ENCODE data around the gene MARK3. TPM values are rescaled to one million over a fixed set of nuclear protein-coding genes. Genes with fewer than 3 reads are reported as not detected.
A peak's percentile ranks its signal among the peaks of the same experiment; 100 is the strongest.

Gene MARK3
- total and polyA plus RNA-seq, 5 experiments from 2014 or later, result 26.8 to 128 (median 36.5) TPM

- peak overlapping the region in 1 of 10 donors; percentile 59 for H3K27ac Mint-ChIP-seq
- no peaks in the 10 kb centered on the region for H3K27me3 Mint-ChIP-seq
- no peak for DNase-seq
- POLR2A ChIA-PET, result interaction anchor here (0.6 kb wide), 1 partner anchor 1400 kb away, joined by 4 read pairs; no protein-coding TSS in a partner anchor
- H3K4me1 Mint-ChIP-seq, result peaks cover 4 to 12% (median 8%) of the 10 kb centered on the region in 4 donors
- H3K9me3 Mint-ChIP-seq, result no peaks in the 10 kb centered on the region
- ATAC-seq, result no peak
- H3K36me3 Mint-ChIP-seq, result peaks cover 0 to 2% (median 0%) of the 10 kb centered on the region in 3 donors
- no peak overlapping the region for H3K4me3 Mint-ChIP-seq
These were observed 150.8 kb downstream of the MARK3 start for GRCh38 chr14:103535891-103536565.

GRCh38 chr14:103536693-103537092 is 151.5 kb downstream of the MARK3 start:
- no peaks in the 10 kb centered on the region for H3K27me3 Mint-ChIP-seq
- ATAC-seq (no peak), DNase-seq (peak in 1 of 10 donors; percentile 2)
- peaks cover 1 to 5% (median 3%) of the 10 kb centered on the region in 4 donors for H3K4me1 Mint-ChIP-seq
- POLR2A ChIA-PET, result no interaction called here
- no peaks in the 10 kb centered on the region for H3K9me3 Mint-ChIP-seq
- no peak overlapping the region for H3K4me3 Mint-ChIP-seq
- peaks cover 0 to 2% (median 0%) of the 10 kb centered on the region in 3 donors for H3K36me3 Mint-ChIP-seq
- peak overlapping the region in 4 of 10 donors; percentile 13 to 85 (median 56) for H3K27ac Mint-ChIP-seq

- ATAC-seq, result no peak
- peaks cover 0 to 2% (median 0%) of the 10 kb centered on the region in 3 donors for H3K36me3 Mint-ChIP-seq
- H3K27me3 Mint-ChIP-seq, result no peaks in the 10 kb centered on the region
- POLR2A ChIA-PET, result no interaction called here
- DNase-seq, result peak in 1 of 10 donors; percentile 1
- H3K4me1 Mint-ChIP-seq, result peaks cover 0 to 3% (median 2%) of the 10 kb centered on the region in 4 donors
- peak overlapping the region in 1 of 10 donors; percentile 4 for H3K4me3 Mint-ChIP-seq
- H3K9me3 Mint-ChIP-seq, result no peaks in the 10 kb centered on the region
- H3K27ac Mint-ChIP-seq, result peak overlapping the region in 4 of 10 donors; percentile 13 to 85 (median 61)
These were observed 152.2 kb downstream of the MARK3 start for GRCh38 chr14:103537175-103537990.

- Mint-ChIP-seq H3K27ac (no peak overlapping the region), H3K9me3 (no peaks in the 10 kb centered on the region), H3K4me3 (no peak overlapping the region), H3K36me3 (peaks cover 0 to 2% (median 0%) of the 10 kb centered on the region in 3 donors), H3K27me3 (peaks cover 0 to 1% (median 0%) of the 10 kb centered on the region in 5 donors), H3K4me1 (peaks cover 0 to 3% (median 2%) of the 10 kb centered on the region in 4 donors)
- POLR2A ChIA-PET, result interaction anchor here (1.1 to 1.6 kb wide), 2 partner anchors 23 kb away, joined by 3 to 4 read pairs; no protein-coding TSS in a partner anchor
- ATAC-seq (no peak), DNase-seq (peak in 1 of 10 donors; percentile 3)
These were observed 153.3 kb downstream of the MARK3 start for GRCh38 chr14:103538291-103539055.

GRCh38 chr14:103539056-103539825 is 154.0 kb downstream of the MARK3 start:
- H3K4me3 Mint-ChIP-seq, result no peak overlapping the region
- POLR2A ChIA-PET, result interaction anchor here (1.1 to 1.6 kb wide), 2 partner anchors 23 kb away, joined by 3 to 4 read pairs; no protein-coding TSS in a partner anchor
- DNase-seq, result no peak

GRCh38 chr14:103540821-103541708 is 155.8 kb downstream of the MARK3 start:
- ATAC-seq, result no peak
- Mint-ChIP-seq H3K9me3 (no peaks in the 10 kb centered on the region), H3K27me3 (peaks cover 0 to 3% (median 0%) of the 10 kb centered on the region in 5 donors), H3K4me1 (peaks cover 0 to 3% (median 2%) of the 10 kb centered on the region in 4 donors), H3K36me3 (no peaks in the 10 kb centered on the region), H3K27ac (no peak overlapping the region), H3K4me3 (no peak overlapping the region)
- POLR2A ChIA-PET, result no interaction called here
- DNase-seq, result peak in 2 of 10 donors; percentile 3 to 32

More at GRCh38 chr14:103539056-103539825, 154.0 kb downstream of the MARK3 start:
- H3K27me3 Mint-ChIP-seq, result peaks cover 0 to 1% (median 0%) of the 10 kb centered on the region in 5 donors
- peaks cover 0 to 3% (median 2%) of the 10 kb centered on the region in 4 donors for H3K4me1 Mint-ChIP-seq
- ATAC-seq, result peak; percentile 31 to 33
- no peaks in the 10 kb centered on the region for H3K9me3 Mint-ChIP-seq
- H3K36me3 Mint-ChIP-seq, result no peaks in the 10 kb centered on the region
- no peak overlapping the region for H3K27ac Mint-ChIP-seq

- Mint-ChIP-seq H3K4me1 (peaks cover 0 to 4% (median 2%) of the 10 kb centered on the region in 4 donors), H3K27ac (no peak overlapping the region), H3K4me3 (no peak overlapping the region), H3K9me3 (no peaks in the 10 kb centered on the region), H3K27me3 (peaks cover 0 to 3% (median 0%) of the 10 kb centered on the region in 5 donors), H3K36me3 (no peaks in the 10 kb centered on the region)
- POLR2A ChIA-PET, result no interaction called here
- DNase-seq (peak in 1 of 10 donors; percentile 59), ATAC-seq (no peak)
These were observed 156.7 kb downstream of the MARK3 start for GRCh38 chr14:103541709-103542604.

GRCh38 chr14:103542605-103543088 is 157.4 kb downstream of the MARK3 start:
- Mint-ChIP-seq H3K4me1 (peaks cover 0 to 4% (median 2%) of the 10 kb centered on the region in 4 donors), H3K9me3 (no peaks in the 10 kb centered on the region), H3K27ac (no peak overlapping the region), H3K4me3 (no peak overlapping the region), H3K27me3 (peaks cover 0 to 3% (median 0%) of the 10 kb centered on the region in 5 donors), H3K36me3 (no peaks in the 10 kb centered on the region)
- ATAC-seq (no peak), DNase-seq (peak in 1 of 10 donors; percentile 1)
- POLR2A ChIA-PET, result no interaction called here

- H3K27me3 Mint-ChIP-seq, result peaks cover 0 to 3% (median 0%) of the 10 kb centered on the region in 5 donors
- H3K9me3 Mint-ChIP-seq, result no peaks in the 10 kb centered on the region
- POLR2A ChIA-PET, result interaction anchor here (0.9 kb wide), 1 partner anchor 20 kb away, joined by 3 read pairs; no protein-coding TSS in a partner anchor
- H3K36me3 Mint-ChIP-seq, result no peaks in the 10 kb centered on the region
- DNase-seq, result peak in 1 of 10 donors; percentile 46
- peaks cover 0 to 4% (median 2%) of the 10 kb centered on the region in 4 donors for H3K4me1 Mint-ChIP-seq
- H3K27ac Mint-ChIP-seq, result no peak overlapping the region
- no peak overlapping the region for H3K4me3 Mint-ChIP-seq
- ATAC-seq, result no peak
These were observed 157.9 kb downstream of the MARK3 start for GRCh38 chr14:103543140-103543539.
